Fibroblast of mammary gland (primary cell): ENCODE results near the gene RAG1.

Experiments
- DNase-seq: peaks from one replicate; pipeline ENCODE4 v3.0.0-alpha.2; 2010; ENCODE audit warnings: low read depth
- H3K4me3 ChIP-seq: 2 replicates; pipeline ENCODE4 v1.5.1; 2011; ENCODE audit warnings: low read depth, mild to moderate bottlenecking, low read length, moderate library complexity; ENCODE audit not compliant: control insufficient read depth
- CTCF ChIP-seq: conservative IDR thresholded peaks from 2 replicates; pipeline ENCODE4 v1.5.1; 2011; ENCODE audit warnings: low read depth, low read length, inconsistent platforms; ENCODE audit not compliant: control insufficient read depth, insufficient read depth

Gene RAG1

GRCh38 chr11:36574486-36574885 is 6.7 kb downstream of the RAG1 start:
- H3K4me3 ChIP-seq: no peak overlapping the region
- DNase-seq: no peak
- no peak for TF ChIP-seq CTCF

GRCh38 chr11:36577373-36577772 is 9.6 kb downstream of the RAG1 start:
- DNase-seq: no peak
- no peak overlapping the region for H3K4me3 ChIP-seq
- no peak for TF ChIP-seq CTCF

- TF ChIP-seq CTCF: no peak
- no peak overlapping the region for H3K4me3 ChIP-seq
- DNase-seq: no peak
Measured at GRCh38 chr11:36577859-36578258, 10.1 kb downstream of the RAG1 start.

GRCh38 chr11:36578458-36578857 is 10.7 kb downstream of the RAG1 start:
- DNase-seq: no peak
- TF ChIP-seq CTCF: no peak
- no peak overlapping the region for H3K4me3 ChIP-seq

- no peak for TF ChIP-seq CTCF
- no peak overlapping the region for H3K4me3 ChIP-seq
- DNase-seq: no peak
Measured at GRCh38 chr11:36581536-36581935, 13.7 kb downstream of the RAG1 start.

- no peak overlapping the region for H3K4me3 ChIP-seq
- TF ChIP-seq CTCF: no peak
- no peak for DNase-seq
Measured at GRCh38 chr11:36583667-36584066, 15.9 kb downstream of the RAG1 start.

GRCh38 chr11:36586543-36586942 is 18.7 kb downstream of the RAG1 start:
- DNase-seq: no peak

More at GRCh38 chr11:36586543-36586942, 18.7 kb downstream of the RAG1 start:
- no peak overlapping the region for H3K4me3 ChIP-seq
- no peak for TF ChIP-seq CTCF
